ENCODE data around the gene EDN1. TPM values are rescaled to one million over a fixed set of nuclear protein-coding genes. Genes with fewer than 3 reads are reported as not detected.
A peak's percentile ranks its signal among the peaks of the same experiment; 100 is the strongest.

EDN1 gene
- total RNA-seq, 6 donors from 2014 or later: 6.5 to 40.6 (median 18.6) TPM

GRCh38 chr6:12304487-12304886, 14.3 kb downstream of the EDN1 start:
- Histone ChIP-seq H3K27ac (no peak overlapping the region), H3K27me3 (no peaks in the 10 kb centered on the region), H3K4me3 (no peak overlapping the region), H3K9me3 (no peaks in the 10 kb centered on the region), H3K36me3 (no peaks in the 10 kb centered on the region), H3K4me1 (no peaks in the 10 kb centered on the region)
- WGBS, 2 donors: 98 to 100% methylated on average over 2 of the region's 2 CpGs
- no peak for ATAC-seq (ENCODE audit: low FRiP score in 2 of 2)
- DNase-seq: no peak
- TF ChIP-seq POLR2A (IDR thresholded peaks at IDR 0.05) (no peak), CTCF (IDR thresholded peaks at IDR 0.05) (no peak), EP300 (IDR thresholded peaks at IDR 0.05) (no peak), POLR2AphosphoS5 (IDR thresholded peaks at IDR 0.05) (no peak)

- Histone ChIP-seq H3K9me3 (no peaks in the 10 kb centered on the region), H3K4me3 (no peak overlapping the region), H3K27me3 (no peaks in the 10 kb centered on the region), H3K27ac (no peak overlapping the region), H3K36me3 (no peaks in the 10 kb centered on the region), H3K4me1 (no peaks in the 10 kb centered on the region)
- 85 to 100% methylated on average over 2 of the region's 2 CpGs for WGBS, 2 donors
- DNase-seq (no peak), ATAC-seq (ENCODE audit: low FRiP score in 2 of 2) (no peak)
- TF ChIP-seq POLR2AphosphoS5 (IDR thresholded peaks at IDR 0.05) (no peak), EP300 (IDR thresholded peaks at IDR 0.05) (no peak), CTCF (IDR thresholded peaks at IDR 0.05) (no peak), POLR2A (IDR thresholded peaks at IDR 0.05) (no peak)
These were observed 18.9 kb downstream of the EDN1 start for GRCh38 chr6:12309070-12309469.

GRCh38 chr6:12311106-12311505, 20.9 kb downstream of the EDN1 start:
- Histone ChIP-seq H3K27me3 (no peaks in the 10 kb centered on the region), H3K4me3 (no peak overlapping the region), H3K9me3 (no peaks in the 10 kb centered on the region), H3K36me3 (no peaks in the 10 kb centered on the region), H3K4me1 (no peaks in the 10 kb centered on the region), H3K27ac (no peak overlapping the region)
- no peak for DNase-seq
- no peak for ATAC-seq (ENCODE audit: low FRiP score in 2 of 2)
- no peak for TF ChIP-seq EP300 (IDR thresholded peaks at IDR 0.05)
- TF ChIP-seq CTCF (IDR thresholded peaks at IDR 0.05): peak in 1 of 6 experiments; percentile 5
- TF ChIP-seq POLR2A (IDR thresholded peaks at IDR 0.05): no peak
- no peak for TF ChIP-seq POLR2AphosphoS5 (IDR thresholded peaks at IDR 0.05)
- WGBS, 2 donors: 90 to 94% methylated on average over 2 of the region's 2 CpGs

GRCh38 chr6:12312736-12313135, 22.6 kb downstream of the EDN1 start:
- H3K27me3 ChIP-seq: no peaks in the 10 kb centered on the region
- H3K4me3 ChIP-seq: no peak overlapping the region
- no peak overlapping the region for H3K27ac ChIP-seq
- no peaks in the 10 kb centered on the region for H3K36me3 ChIP-seq
- DNase-seq (no peak), ATAC-seq (ENCODE audit: low FRiP score in 2 of 2) (no peak)
- H3K4me1 ChIP-seq: no peaks in the 10 kb centered on the region
- WGBS, 2 donors: 68 to 69% methylated on average over 2 of the region's 2 CpGs
- no peaks in the 10 kb centered on the region for H3K9me3 ChIP-seq
- TF ChIP-seq EP300 (IDR thresholded peaks at IDR 0.05) (no peak), POLR2AphosphoS5 (IDR thresholded peaks at IDR 0.05) (no peak), CTCF (IDR thresholded peaks at IDR 0.05) (no peak), POLR2A (IDR thresholded peaks at IDR 0.05) (no peak)

GRCh38 chr6:12313306-12313991, 23.3 kb downstream of the EDN1 start:
- WGBS, 2 donors: 73 to 76% methylated on average over 12 of the region's 12 CpGs
- ATAC-seq (ENCODE audit: low FRiP score in 2 of 2): no peak

More at GRCh38 chr6:12313306-12313991, 23.3 kb downstream of the EDN1 start:
- no peak for DNase-seq
- Histone ChIP-seq H3K9me3 (no peaks in the 10 kb centered on the region), H3K27me3 (no peaks in the 10 kb centered on the region), H3K36me3 (no peaks in the 10 kb centered on the region), H3K27ac (peak overlapping the region in 3 of 4 donors; percentile 6 to 28 (median 16)), H3K4me3 (no peak overlapping the region), H3K4me1 (no peaks in the 10 kb centered on the region)
- no peak for TF ChIP-seq POLR2AphosphoS5 (IDR thresholded peaks at IDR 0.05)
- no peak for TF ChIP-seq EP300 (IDR thresholded peaks at IDR 0.05)
- no peak for TF ChIP-seq CTCF (IDR thresholded peaks at IDR 0.05)
- TF ChIP-seq POLR2A (IDR thresholded peaks at IDR 0.05): no peak
